22Rv1 (cell line): ENCODE measurements around the gene NRXN3.

Source experiments
- ZFX ChIP-seq: fragments of 450-650 bp; IDR thresholded peaks from 2 replicates; pipeline ENCODE4 v1.6.1; 2017; ENCODE audit warnings: antibody characterized with exemption, borderline replicate concordance
- TF ChIP-seq, protein P1 (sequence below): fragments of 450-650 bp; IDR thresholded peaks from 2 replicates; pipeline ENCODE4 v1.5.1; 2017; ENCODE audit warnings: mild to moderate bottlenecking

DNA sequence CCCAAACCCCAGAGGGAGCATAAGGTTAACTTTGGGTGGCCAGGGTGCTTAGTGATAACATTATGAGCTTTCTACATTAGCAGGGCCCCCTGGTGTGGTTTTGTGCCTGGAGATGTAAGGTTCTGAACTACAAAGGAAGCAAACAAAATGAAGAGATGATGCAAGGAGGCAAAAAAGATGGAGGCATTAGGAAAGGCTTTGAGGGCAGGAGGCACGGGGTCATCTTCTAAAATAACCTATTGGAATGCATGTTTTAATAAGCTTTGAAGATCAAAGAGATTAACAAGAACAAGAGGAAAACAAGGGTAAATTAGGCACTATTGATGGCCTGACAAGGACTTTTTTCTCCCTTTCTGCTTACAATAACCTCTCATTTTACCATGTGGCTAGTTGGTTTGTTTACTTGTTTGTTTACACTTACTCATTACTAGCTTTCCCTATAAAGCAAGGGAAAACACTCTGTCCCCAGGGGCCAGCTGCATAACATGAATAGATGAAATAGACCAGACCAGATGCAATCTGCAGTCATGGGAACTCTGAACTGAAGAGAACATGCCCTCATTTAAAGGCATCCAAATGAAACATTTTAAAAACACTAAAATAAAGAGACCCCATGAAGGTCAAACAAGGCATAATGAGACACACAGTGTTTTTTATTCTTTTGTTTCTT lies 1650.8 kb downstream of the NRXN3 start:
- no peak for TF ChIP-seq ZFX
- TF ChIP-seq, protein P1, sequence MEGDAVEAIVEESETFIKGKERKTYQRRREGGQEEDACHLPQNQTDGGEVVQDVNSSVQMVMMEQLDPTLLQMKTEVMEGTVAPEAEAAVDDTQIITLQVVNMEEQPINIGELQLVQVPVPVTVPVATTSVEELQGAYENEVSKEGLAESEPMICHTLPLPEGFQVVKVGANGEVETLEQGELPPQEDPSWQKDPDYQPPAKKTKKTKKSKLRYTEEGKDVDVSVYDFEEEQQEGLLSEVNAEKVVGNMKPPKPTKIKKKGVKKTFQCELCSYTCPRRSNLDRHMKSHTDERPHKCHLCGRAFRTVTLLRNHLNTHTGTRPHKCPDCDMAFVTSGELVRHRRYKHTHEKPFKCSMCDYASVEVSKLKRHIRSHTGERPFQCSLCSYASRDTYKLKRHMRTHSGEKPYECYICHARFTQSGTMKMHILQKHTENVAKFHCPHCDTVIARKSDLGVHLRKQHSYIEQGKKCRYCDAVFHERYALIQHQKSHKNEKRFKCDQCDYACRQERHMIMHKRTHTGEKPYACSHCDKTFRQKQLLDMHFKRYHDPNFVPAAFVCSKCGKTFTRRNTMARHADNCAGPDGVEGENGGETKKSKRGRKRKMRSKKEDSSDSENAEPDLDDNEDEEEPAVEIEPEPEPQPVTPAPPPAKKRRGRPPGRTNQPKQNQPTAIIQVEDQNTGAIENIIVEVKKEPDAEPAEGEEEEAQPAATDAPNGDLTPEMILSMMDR, result no peak
